HG02884 (cell line): ENCODE results near the gene PTGER1.

Experiments used
- ATAC-seq: cut with Tn5 transposase; IDR thresholded peaks from one replicate; pipeline ENCODE4 v1.9.1; 2021; ENCODE audit warnings: mild to moderate bottlenecking, moderate library complexity; ENCODE audit not compliant: unreplicated experiment

Gene PTGER1

GRCh38 chr19:14503285-14503684 lies 28.1 kb upstream of the PTGER1 start:
- no peak for ATAC-seq

DNA sequence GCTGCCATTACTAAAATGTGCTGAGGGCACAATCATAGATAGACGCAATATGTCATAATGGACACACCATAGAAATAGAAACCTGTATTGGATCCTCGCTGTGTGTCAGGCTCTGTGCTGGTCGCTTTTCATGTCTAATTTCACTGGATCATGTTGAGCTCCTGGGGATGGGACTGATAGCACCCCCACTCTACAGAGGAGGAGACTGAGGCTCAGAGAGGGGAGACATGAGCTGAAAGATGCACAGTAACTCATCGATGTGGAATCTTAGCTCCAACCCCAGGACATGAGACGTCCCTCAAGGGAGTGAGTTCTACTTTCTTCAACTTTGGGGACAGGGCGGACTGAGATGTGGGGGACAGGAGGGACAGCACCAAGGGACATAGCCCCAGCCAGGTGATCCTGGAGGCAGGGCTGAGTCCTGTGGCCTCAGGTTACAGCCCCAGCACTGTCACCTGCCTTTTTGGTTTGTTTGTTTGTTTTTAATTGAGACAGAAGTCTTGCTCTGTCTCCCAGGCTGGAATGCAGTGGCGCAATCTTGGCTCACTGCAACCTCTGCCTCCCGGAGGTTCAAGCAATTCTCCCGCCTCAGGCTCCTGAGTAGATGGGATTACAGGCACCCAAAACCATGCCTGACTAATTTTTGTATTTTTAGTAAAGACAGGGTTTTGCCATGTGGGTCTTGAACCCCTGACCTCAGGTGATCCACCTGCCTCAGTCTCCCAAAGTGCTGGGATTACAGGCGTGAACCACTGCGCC lies 27.4 kb upstream of the PTGER1 start:
- ATAC-seq, result no peak

- ATAC-seq, result no peak
These were observed 22.2 kb upstream of the PTGER1 start for GRCh38 chr19:14497228-14497921.

GRCh38 chr19:14496834-14497227 lies 21.7 kb upstream of the PTGER1 start:
- no peak for ATAC-seq

GRCh38 chr19:14496029-14496833 lies 21.1 kb upstream of the PTGER1 start, which contains the start of gene GIPC1:
TSS of gene GIPC1 (minus strand) at chr19:14496127. CDS start at chr19:14482976, 13,151 bp downstream.
- ATAC-seq, result no peak

DNA sequence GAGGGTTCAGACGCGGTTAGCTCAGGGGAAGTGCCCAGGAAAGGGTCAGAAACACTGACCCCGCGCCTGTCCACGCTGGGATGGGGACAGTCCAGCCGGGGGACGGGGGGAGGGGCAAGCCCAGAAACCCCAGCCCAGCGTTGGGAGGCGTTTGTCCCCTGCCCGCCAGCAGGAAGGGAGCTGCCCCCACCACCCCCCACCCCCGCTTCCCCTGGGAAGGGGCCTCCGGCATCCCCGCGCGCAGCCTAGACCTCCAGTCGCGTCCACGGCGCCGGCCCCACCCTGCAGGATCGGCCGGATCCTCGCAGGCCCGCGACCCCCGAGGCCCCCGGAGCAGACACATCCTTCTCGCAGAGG lies 20.5 kb upstream of the PTGER1 start:
- ATAC-seq, result no peak

DNA sequence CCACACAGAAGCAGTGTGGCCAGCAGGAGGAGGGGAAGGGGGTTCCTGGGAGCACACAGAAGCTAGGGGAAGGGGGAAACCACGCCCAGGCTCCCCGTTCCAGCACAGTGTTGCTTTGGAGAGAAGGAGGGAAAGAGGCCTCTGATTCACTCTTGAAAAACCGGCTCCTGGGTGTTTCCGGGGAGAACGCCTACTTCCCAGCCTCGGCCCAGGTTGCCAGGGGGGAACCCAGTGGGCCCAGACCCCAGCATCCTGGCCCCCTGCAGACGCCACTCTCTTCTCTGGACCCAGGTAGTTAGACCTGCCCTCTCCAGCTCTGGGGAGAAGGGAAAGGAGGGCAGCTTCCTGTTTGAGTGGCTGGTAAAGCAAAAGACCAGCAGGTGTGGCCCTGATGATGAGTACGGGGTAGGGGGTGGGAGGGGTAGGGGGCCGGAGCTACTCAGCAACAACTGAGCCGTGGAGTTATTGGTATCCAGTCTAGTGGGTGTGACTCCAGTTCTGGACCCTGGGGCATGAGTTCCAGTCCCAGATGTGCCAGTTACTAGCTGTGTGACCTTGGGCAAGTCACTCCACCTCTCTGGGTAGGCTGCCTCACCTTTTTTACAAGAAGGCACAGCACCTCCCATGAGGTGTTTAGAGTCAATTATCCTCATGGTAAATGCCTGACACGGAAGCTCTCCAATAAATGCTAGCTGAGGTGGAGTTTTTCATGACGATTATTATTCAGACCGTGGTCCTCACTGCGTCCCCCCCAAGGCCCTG lies 19.9 kb upstream of the PTGER1 start:
- ATAC-seq, result no peak

GRCh38 chr19:14494411-14494810 lies 19.3 kb upstream of the PTGER1 start:
- no peak for ATAC-seq

DNA sequence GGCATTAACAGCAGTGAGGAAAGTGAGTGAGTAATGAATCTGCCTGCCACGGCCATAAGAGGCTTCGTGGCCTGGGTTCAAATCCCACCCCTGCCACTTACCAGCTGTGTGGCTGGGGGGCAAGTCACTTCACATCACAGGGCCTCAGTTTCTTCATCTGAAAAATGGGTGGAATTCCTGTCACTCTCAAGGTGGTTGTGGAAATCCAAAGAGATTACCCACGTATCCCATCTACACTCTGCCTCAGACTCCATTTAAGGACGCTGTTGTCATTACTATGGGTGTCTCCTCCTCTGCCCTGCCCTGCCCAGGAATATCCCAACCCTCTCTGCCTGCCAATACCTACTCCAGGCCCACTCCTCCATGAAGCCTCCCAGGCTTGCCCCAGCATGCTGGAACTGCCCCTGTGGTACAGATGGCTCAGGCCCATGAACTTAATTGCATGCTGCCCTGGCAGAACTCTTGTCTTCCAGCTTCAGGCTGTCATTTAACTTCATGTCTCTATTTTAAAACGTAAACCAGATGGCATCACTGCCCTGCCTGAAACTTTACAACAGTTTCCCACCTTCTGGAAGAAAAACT lies 17.7 kb upstream of the PTGER1 start:
- no peak for ATAC-seq

DNA sequence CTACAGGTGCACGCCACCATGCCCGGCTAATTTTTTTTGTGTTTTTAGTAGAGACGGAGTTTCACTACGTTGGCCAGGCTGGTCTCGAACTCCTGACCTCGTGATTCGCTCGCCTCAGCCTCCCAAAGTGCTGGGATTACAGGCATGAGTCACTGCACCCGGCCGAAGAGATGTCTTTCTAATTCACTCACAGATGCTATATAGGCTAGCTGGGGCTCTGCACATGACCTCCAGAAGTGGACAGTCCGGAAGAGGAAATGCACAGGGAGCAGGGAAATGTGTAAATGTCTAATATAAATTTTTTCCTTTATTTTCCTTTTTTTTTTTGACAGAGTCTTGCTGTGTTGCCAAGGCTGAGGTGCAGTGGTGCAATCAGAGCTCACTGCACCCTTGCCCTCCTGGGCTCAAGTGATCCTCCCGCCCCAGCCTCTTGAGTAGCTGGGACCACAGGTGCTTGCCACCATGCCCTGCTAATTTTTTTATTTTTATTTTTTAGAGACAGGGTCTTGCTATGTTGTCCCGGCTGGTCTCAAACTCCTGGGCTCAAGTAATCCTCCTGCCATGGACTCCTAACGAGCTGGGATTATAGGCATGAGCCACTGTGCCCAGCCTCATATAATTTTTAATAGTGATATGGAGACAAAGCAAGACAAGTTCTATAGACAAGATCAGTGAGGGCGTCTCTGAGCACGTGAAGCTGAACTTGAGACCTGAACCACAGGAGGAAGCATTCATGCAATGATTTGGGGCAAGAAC lies 12.4 kb upstream of the PTGER1 start:
- no peak for ATAC-seq

- no peak for ATAC-seq
These were observed 7.2 kb upstream of the PTGER1 start for GRCh38 chr19:14482172-14482941.

DNA sequence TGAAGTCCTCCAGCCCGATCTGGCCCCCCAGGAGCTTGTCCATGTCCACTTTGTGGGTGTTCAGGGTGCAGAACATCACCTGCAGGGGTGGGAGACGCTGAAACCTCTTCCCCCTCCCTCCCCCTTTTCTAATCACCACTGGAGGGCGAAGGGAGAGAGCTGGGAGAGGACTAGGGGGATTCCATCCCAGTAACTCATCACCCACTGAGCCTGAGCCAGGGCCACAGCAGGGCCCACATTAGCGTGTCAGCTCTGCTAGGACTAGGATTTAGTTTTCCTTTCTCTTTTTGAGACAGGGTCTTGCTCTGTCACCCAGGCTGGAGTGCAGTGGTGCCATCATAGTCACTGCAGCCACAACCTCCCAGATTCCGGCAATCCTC lies 5.5 kb upstream of the PTGER1 start:
- ATAC-seq, result no peak

DNA sequence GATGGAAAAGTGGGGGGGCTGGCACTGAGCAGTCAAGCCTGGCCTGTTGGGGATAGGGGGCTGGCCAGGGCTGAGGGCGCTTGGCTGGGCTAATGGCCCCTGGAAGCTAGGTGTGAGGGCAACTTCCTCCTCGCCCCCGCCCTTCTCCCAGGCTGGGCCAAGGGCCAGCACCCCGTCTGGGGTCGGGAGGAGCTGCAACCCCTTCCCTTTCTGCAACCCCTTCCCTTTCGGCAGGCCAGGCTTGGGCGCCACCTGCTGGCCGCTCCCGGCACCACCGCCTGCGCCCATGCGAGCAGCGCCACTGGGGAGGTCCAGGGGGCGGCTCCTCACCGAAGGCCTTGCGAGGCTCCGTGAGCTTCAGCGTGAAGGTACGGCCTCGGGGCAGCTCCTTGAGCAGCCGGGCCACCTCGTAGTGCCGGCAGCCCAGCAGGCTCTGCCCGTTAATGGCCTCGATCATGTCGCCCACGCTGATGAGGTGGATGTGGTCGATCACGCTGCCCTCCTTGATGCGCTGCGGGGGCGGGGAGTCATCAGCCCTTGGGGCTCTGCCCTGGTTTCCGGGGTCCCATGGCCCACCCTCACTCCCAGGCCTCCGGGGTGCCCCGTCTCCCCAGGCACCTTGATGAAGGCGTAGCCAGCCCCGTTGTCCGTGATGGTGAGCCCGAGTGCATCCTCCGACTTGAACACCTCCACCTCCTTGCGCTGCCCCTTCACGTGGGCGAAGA lies 5.0 kb upstream of the PTGER1 start:
- no peak for ATAC-seq

DNA sequence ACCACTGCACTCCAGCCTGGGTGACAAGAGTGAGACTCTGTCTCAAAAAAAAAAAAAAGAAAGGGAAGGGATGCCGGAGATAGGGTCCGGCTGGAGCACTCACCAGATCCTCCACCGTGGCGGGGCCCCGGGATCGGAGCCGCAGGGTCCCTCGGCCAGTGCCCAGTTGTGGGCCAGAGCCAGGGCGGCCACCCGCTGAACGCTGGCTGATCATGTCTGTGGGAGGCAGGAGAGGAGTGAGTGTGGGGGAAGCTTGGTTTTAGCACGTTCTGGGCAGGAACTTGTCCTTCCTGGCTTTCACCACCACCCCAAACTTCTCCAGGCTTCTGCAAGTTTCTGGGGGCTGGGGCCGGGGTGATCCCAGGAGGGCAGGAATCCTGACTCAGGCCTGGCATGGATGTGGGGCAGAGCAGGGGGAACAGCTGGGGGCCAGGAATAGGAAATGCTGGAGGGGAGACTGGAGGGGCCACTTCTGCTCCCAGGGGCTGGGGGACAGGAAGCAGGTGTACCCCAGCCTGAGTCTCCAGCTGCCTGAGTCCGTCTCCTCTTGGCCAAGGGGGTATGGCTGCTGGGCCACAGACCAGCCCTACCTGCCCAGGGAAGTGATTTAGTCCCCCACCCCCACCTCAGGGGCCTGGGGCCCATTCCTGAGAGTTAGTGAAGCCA lies 4.3 kb upstream of the PTGER1 start:
- ATAC-seq, result no peak

- ATAC-seq, result no peak
These were observed 3.0 kb upstream of the PTGER1 start for GRCh38 chr19:14478113-14478545.

- ATAC-seq, result no peak
These were observed 2.4 kb upstream of the PTGER1 start for GRCh38 chr19:14477418-14478112.

GRCh38 chr19:14476673-14477401 lies 1.7 kb upstream of the PTGER1 start:
- no peak for ATAC-seq
